Esophagus squamous epithelium (tissue), 5 donors: ENCODE results near the gene ZBTB48. TPM values are rescaled to one million over a fixed set of nuclear protein-coding genes. Genes with fewer than 3 reads are reported as not detected.
"Not testable (repeated sequence)": the region's sequence is repeated elsewhere in the genome, so short reads cannot be mapped to it uniquely, and the experiment has no call there.

Experiments used
- DNase-seq: peaks from one replicate; lab custom pipeline; 2025; lab: John Stamatoyannopoulos, UW
- H3K27ac ChIP-seq, 4 donors: fragments of 200-600 bp; sonication (generic); one replicate each; pipeline ENCODE4 v1.5.1; 2016 to 2019; ENCODE audit warnings: mild to moderate bottlenecking in 1 of 4
- H3K27me3 ChIP-seq, 4 donors: fragments of 200-600 bp; sonication (generic); 1 replicate in 3 of 4; 2 replicates in 1 of 4; pipeline versions ENCODE4 v1.5.1 to v1.6.0; 2017 to 2021; ENCODE audit warnings: antibody characterized with exemption in 1 of 4
- H3K36me3 ChIP-seq, 3 donors: fragments of 200-600 bp; sonication (generic); one replicate each; pipeline ENCODE4 v1.5.1; 2016 to 2019
- H3K4me1 ChIP-seq, 3 donors: fragments of 200-600 bp; sonication (generic); one replicate each; pipeline ENCODE4 v1.5.1; 2017 to 2019
- H3K4me3 ChIP-seq, 4 donors: fragments of 200-600 bp; sonication (generic); 1 replicate in 3 of 4; 2 replicates in 1 of 4; pipeline ENCODE4 v1.5.1; 2016 to 2019; ENCODE audit warnings: mild to moderate bottlenecking in 2 of 4, moderate library complexity in 1 of 4
- H3K9me3 ChIP-seq, 3 donors: fragments of 200-600 bp; sonication (generic); one replicate each; pipeline ENCODE4 v1.5.1; 2016 to 2019
- CTCF ChIP-seq, 6 experiments: fragments of 450-650 bp in 4 of 6; fragments of 200-600 bp in 2 of 6; sonication (generic) in 2 of 6; IDR thresholded peaks; one replicate each; pipeline ENCODE4 v1.5.1; 2016 to 2019; ENCODE audit warnings: antibody characterized with exemption in 6 of 6, mild to moderate bottlenecking in 4 of 6, moderate library complexity in 4 of 6
- POLR2A ChIP-seq, 4 donors: fragments of 450-650 bp; IDR thresholded peaks; one replicate each; pipeline ENCODE4 v1.6.1; 2017; ENCODE audit warnings: antibody characterized with exemption in 4 of 4, mild to moderate bottlenecking in 4 of 4, moderate library complexity in 3 of 4
- WGBS, 2 donors: methylation state at CpG; one replicate each; pipeline ENCODE4 v1.1.5; 2018; 5-methylcytosine and 5-hydroxymethylcytosine counted together
- intact Hi-C: fragments of 100-400 bp; cut with DNase I; formaldehyde crosslinking; loops from one replicate; pipeline ENCODE4 v1.15.0; 2022
- total RNA-seq, 4 donors: library from RNA; depleted of rRNA; stranded (reverse); fragments of >200 nt; gene quantifications; one replicate each; pipeline ENCODE4 v1.1.0, GENCODE V29; 2016
- donor health status: DM: yes; HTN: yes; CAD: no.

Gene ZBTB48
- total RNA-seq, 4 donors from 2014 or later = 7.2 to 26.0 (median 16.0) TPM

- TF ChIP-seq POLR2A (IDR thresholded peaks at IDR 0.05) (no peak), CTCF (IDR thresholded peaks at IDR 0.05) (no peak)
Observed at GRCh38 chr1:6557597-6557996, 22.2 kb upstream of the ZBTB48 start.

GRCh38 chr1:6559161-6559560 lies 20.6 kb upstream of the ZBTB48 start:
- intact Hi-C loops = loop anchor here (10.0 kb wide), 1 partner anchor 66 kb away; the partner anchor contains the start of gene THAP3
- 64 to 91% methylated on average over 4 to 11 of the region's 11 CpGs for WGBS, 2 donors
- H3K36me3 ChIP-seq, H3K27ac ChIP-seq, H3K27me3 ChIP-seq, DNase-seq, H3K4me3 ChIP-seq, H3K9me3 ChIP-seq: not testable (repeated sequence)
- H3K4me1 ChIP-seq = peaks cover 7 to 10% (median 9%) of the 10 kb centered on the region in 3 donors

More at GRCh38 chr1:6557597-6557996, 22.2 kb upstream of the ZBTB48 start:
- Histone ChIP-seq H3K4me3 (no peak overlapping the region), H3K27me3 (no peaks in the 10 kb centered on the region), H3K27ac (no peak overlapping the region), H3K4me1 (peaks cover 14 to 24% (median 21%) of the 10 kb centered on the region in 3 donors), H3K9me3 (no peaks in the 10 kb centered on the region), H3K36me3 (no peaks in the 10 kb centered on the region)
- no peak for DNase-seq
- intact Hi-C loops = loop anchor here (10.0 kb wide), 1 partner anchor 67 kb away; the partner anchor contains the start of gene THAP3
- 100% methylated on average over 1 of the region's 1 CpG for whole genome bisulfite sequencing, 2 donors

- TF ChIP-seq POLR2A (IDR thresholded peaks at IDR 0.05) = no peak
- no peak for DNase-seq
- 60 to 77% methylated on average over 9 of the region's 9 CpGs for WGBS, 2 donors
- intact Hi-C loops = no loop called here
- Histone ChIP-seq H3K27ac (no peak overlapping the region), H3K4me3 (no peak overlapping the region), H3K4me1 (peaks cover under 1 to 2% (median 1%) of the 10 kb centered on the region in 3 donors), H3K27me3 (peaks cover 0 to 5% (median 0%) of the 10 kb centered on the region in 4 donors), H3K9me3 (no peaks in the 10 kb centered on the region), H3K36me3 (no peaks in the 10 kb centered on the region)
Observed at GRCh38 chr1:6560267-6560666, 19.5 kb upstream of the ZBTB48 start.

GRCh38 chr1:6569033-6569432 lies 10.8 kb upstream of the ZBTB48 start:
- intact Hi-C loops = no loop called here
- Histone ChIP-seq H3K27ac (no peak overlapping the region), H3K36me3 (no peaks in the 10 kb centered on the region), H3K4me3 (no peak overlapping the region), H3K9me3 (peaks cover 0 to 6% (median 0%) of the 10 kb centered on the region in 3 donors), H3K4me1 (no peaks in the 10 kb centered on the region), H3K27me3 (peaks cover 0 to 11% (median 0%) of the 10 kb centered on the region in 4 donors)
- TF ChIP-seq CTCF (IDR thresholded peaks at IDR 0.05) (no peak), POLR2A (IDR thresholded peaks at IDR 0.05) (no peak)
- DNase-seq = no peak
- WGBS, 2 donors = 88 to 89% methylated on average over 11 of the region's 11 CpGs

GRCh38 chr1:6570100-6570499 lies 9.7 kb upstream of the ZBTB48 start:
- Histone ChIP-seq H3K36me3 (no peaks in the 10 kb centered on the region), H3K4me3 (no peak overlapping the region), H3K27ac (no peak overlapping the region), H3K4me1 (no peaks in the 10 kb centered on the region), H3K27me3 (peaks cover 0 to 6% (median 0%) of the 10 kb centered on the region in 4 donors), H3K9me3 (peaks cover 0 to 6% (median 0%) of the 10 kb centered on the region in 3 donors)
- intact Hi-C loops = no loop called here
- no peak for DNase-seq
- TF ChIP-seq POLR2A (IDR thresholded peaks at IDR 0.05) (no peak), CTCF (IDR thresholded peaks at IDR 0.05) (no peak)
- 58 to 72% methylated on average over 2 to 3 of the region's 3 CpGs for WGBS, 2 donors

GRCh38 chr1:6570987-6571386 lies 8.8 kb upstream of the ZBTB48 start:
- Histone ChIP-seq H3K27me3 (peaks cover 0 to 3% (median 0%) of the 10 kb centered on the region in 4 donors), H3K4me1 (no peaks in the 10 kb centered on the region), H3K4me3 (no peak overlapping the region), H3K36me3 (no peaks in the 10 kb centered on the region), H3K27ac (no peak overlapping the region), H3K9me3 (peaks cover 0 to 6% (median 0%) of the 10 kb centered on the region in 3 donors)
- WGBS, 2 donors = 67 to 90% methylated on average over 4 to 5 of the region's 5 CpGs
- no peak for DNase-seq
- intact Hi-C loops = no loop called here
- no peak for TF ChIP-seq CTCF (IDR thresholded peaks at IDR 0.05)
- TF ChIP-seq POLR2A (IDR thresholded peaks at IDR 0.05) = no peak
